Measurements from ENCODE around the gene C9orf78.

Gene C9orf78

GRCh38 chr9:129835128-129835859 is at the start of gene C9orf78, which contains the start of gene USP20:
Gene C9orf78 (minus strand): TSS chr9:129835275. CDS start chr9:129835221, 54 bp downstream.
Gene USP20 (plus strand): TSS chr9:129835458. CDS start chr9:129852556, 17,098 bp downstream.
- DNase-seq: peak; percentile 96

GRCh38 chr9:129884220-129885017 is 49.3 kb upstream of the C9orf78 start:
- DNase-seq: peak; percentile 94

- DNase-seq: no peak
Measured at GRCh38 chr9:129881547-129882324, 46.7 kb upstream of the C9orf78 start.

- DNase-seq: no peak
Measured at GRCh38 chr9:129880654-129881546, 45.8 kb upstream of the C9orf78 start.

- DNase-seq: no peak
Measured at GRCh38 chr9:129879991-129880653, 45.0 kb upstream of the C9orf78 start.

- peak; percentile 25 for DNase-seq
Measured at GRCh38 chr9:129879103-129879699, 44.1 kb upstream of the C9orf78 start.

GRCh38 chr9:129878291-129878690 is 43.2 kb upstream of the C9orf78 start:
- DNase-seq: no peak

- DNase-seq: no peak
Measured at GRCh38 chr9:129876815-129877214, 41.7 kb upstream of the C9orf78 start.

- DNase-seq: no peak
Measured at GRCh38 chr9:129875687-129876395, 40.8 kb upstream of the C9orf78 start.

- no peak for DNase-seq
Measured at GRCh38 chr9:129875181-129875611, 40.1 kb upstream of the C9orf78 start.

- no peak for DNase-seq
Measured at GRCh38 chr9:129874261-129875101, 39.4 kb upstream of the C9orf78 start.

GRCh38 chr9:129873563-129874190 is 38.6 kb upstream of the C9orf78 start:
- no peak for DNase-seq

- no peak for DNase-seq
Measured at GRCh38 chr9:129871046-129871445, 36.0 kb upstream of the C9orf78 start.

- no peak for DNase-seq
Measured at GRCh38 chr9:129869585-129870501, 34.8 kb upstream of the C9orf78 start.

- peak; percentile 90 for DNase-seq
Measured at GRCh38 chr9:129868872-129869486, 33.9 kb upstream of the C9orf78 start.

GRCh38 chr9:129868023-129868871 is 33.2 kb upstream of the C9orf78 start:
- DNase-seq: no peak
